AG04450 (cell line): ENCODE results near the gene CD46. TPM values are rescaled to one million over a fixed set of nuclear protein-coding genes. Genes with fewer than 3 reads are reported as not detected.

Experiments used
- CTCF ChIA-PET: fragments of 300-600, 350-600 bp; formaldehyde crosslinking; extraction: SDS; loops from one replicate; lab custom pipeline; 2022; ENCODE audit warnings: antibody characterized with exemption, inconsistent platforms; lab: Charles Lee
- POLR2A ChIA-PET: fragments of 350-600 bp; formaldehyde crosslinking; extraction: SDS; loops from one replicate; lab custom pipeline; 2021; ENCODE audit warnings: antibody characterized with exemption, inconsistent platforms; lab: Yijun Ruan, JAX
- DNase-seq: peaks from one replicate; pipeline ENCODE4 v3.0.0-alpha.2; 2011; ENCODE audit warnings: low read depth, low spot score
- H3K27ac ChIP-seq: one replicate; pipeline ENCODE4 v1.5.1; 2012; ENCODE audit warnings: low read depth, low read length, control low read depth
- H3K27me3 ChIP-seq: one replicate; pipeline ENCODE4 v1.6.0; 2012; ENCODE audit warnings: low read length; ENCODE audit not compliant: control insufficient read depth, insufficient read depth
- H3K4me3 ChIP-seq: 2 replicates; pipeline ENCODE4 v1.5.1; 2011; ENCODE audit warnings: mild to moderate bottlenecking, low read depth, low read length, control low read depth
- H3K9me3 ChIP-seq: 2 replicates; pipeline ENCODE4 v1.5.1; 2012; ENCODE audit warnings: low read length; ENCODE audit not compliant: control insufficient read depth, insufficient read depth
- CTCF ChIP-seq: IDR thresholded peaks from 2 replicates; pipeline ENCODE4 v1.5.1; 2011; ENCODE audit warnings: low read depth, low read length, control low read depth, inconsistent platforms
- polyA plus RNA-seq: library from polyadenylated mRNA; depleted of rRNA; stranded (reverse); fragments of >200 nt; gene quantifications from 2 replicates; pipeline ENCODE4 v1.2.3, GENCODE V29; 2011

CD46 gene
- polyA plus RNA-seq, 1 experiment, result 148 TPM

DNA sequence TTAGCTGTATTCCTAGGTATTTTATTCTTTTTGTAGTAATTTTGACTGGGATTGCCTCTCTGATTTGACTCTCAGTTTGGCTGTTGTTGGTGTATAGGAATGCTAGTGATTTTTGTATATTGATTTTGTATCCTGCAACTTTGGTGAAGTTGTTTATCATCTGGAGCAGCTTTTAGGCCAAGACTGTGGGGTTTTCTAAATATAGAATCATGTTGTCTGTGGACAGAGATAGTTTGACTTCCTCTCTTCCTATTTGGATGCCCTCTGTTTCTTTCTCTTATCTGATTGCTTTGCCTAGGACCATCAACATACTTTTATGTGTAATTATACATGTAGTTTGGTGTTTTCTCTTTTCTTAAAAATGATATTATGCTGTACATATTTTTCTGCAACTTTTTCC, 27.2 kb downstream of the CD46 start:
- no peak for DNase-seq
- Histone ChIP-seq H3K9me3 (no peaks in the 10 kb centered on the region), H3K27ac (no peak overlapping the region), H3K27me3 (no peaks in the 10 kb centered on the region), H3K4me3 (no peak overlapping the region)
- ChIA-PET CTCF (no interaction called here), POLR2A (no interaction called here)
- TF ChIP-seq CTCF, result no peak

- ChIA-PET CTCF (interaction anchor here (0.6 kb wide), 1 partner anchor 182 kb away, joined by 3 read pairs; no protein-coding TSS in a partner anchor), POLR2A (no interaction called here)
- no peak overlapping the region for H3K27ac ChIP-seq
- TF ChIP-seq CTCF, result no peak
- H3K9me3 ChIP-seq, result no peaks in the 10 kb centered on the region
- H3K4me3 ChIP-seq, result no peak overlapping the region
- H3K27me3 ChIP-seq, result no peaks in the 10 kb centered on the region
- no peak for DNase-seq
These were observed 29.5 kb downstream of the CD46 start for GRCh38 chr1:207781312-207781711.

DNA sequence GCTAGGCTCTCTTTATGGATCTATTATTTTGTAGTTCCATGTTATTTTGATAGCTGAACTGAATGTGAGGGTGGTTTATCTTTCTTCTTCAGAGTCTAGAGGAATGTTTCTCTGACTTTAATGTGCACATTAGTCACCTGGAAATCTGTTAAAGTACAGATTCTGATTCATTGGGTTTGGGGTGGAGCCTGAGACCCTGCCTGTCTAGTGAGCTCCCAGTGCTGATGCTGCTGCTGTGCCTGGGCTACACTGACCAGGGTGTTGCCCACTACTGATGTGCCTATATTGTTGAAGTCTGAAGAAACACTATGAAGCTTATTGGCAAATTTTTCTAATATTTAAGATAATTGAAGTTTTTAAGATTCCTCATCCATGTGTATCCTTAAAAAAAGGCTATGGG, 35.9 kb downstream of the CD46 start:
- POLR2A ChIA-PET, result no interaction called here
- Histone ChIP-seq H3K9me3 (no peaks in the 10 kb centered on the region), H3K27ac (no peak overlapping the region), H3K4me3 (no peak overlapping the region), H3K27me3 (no peaks in the 10 kb centered on the region)
- no peak for TF ChIP-seq CTCF
- DNase-seq, result no peak
- CTCF ChIA-PET, result interaction anchor here (1.0 to 3.6 kb wide), 3 partner anchors 9 to 176 kb away, joined by 3 to 39 read pairs (median 9); no protein-coding TSS in a partner anchor

- Histone ChIP-seq H3K4me3 (no peak overlapping the region), H3K9me3 (no peaks in the 10 kb centered on the region), H3K27ac (no peak overlapping the region), H3K27me3 (no peaks in the 10 kb centered on the region)
- DNase-seq, result no peak
- POLR2A ChIA-PET, result no interaction called here
- TF ChIP-seq CTCF, result no peak
- CTCF ChIA-PET, result interaction anchor here (0.6 to 1.0 kb wide), 3 partner anchors 73 to 180 kb away, joined by 4 to 8 read pairs (median 6); no protein-coding TSS in a partner anchor
These were observed 37.5 kb downstream of the CD46 start for GRCh38 chr1:207789386-207789785.

DNA sequence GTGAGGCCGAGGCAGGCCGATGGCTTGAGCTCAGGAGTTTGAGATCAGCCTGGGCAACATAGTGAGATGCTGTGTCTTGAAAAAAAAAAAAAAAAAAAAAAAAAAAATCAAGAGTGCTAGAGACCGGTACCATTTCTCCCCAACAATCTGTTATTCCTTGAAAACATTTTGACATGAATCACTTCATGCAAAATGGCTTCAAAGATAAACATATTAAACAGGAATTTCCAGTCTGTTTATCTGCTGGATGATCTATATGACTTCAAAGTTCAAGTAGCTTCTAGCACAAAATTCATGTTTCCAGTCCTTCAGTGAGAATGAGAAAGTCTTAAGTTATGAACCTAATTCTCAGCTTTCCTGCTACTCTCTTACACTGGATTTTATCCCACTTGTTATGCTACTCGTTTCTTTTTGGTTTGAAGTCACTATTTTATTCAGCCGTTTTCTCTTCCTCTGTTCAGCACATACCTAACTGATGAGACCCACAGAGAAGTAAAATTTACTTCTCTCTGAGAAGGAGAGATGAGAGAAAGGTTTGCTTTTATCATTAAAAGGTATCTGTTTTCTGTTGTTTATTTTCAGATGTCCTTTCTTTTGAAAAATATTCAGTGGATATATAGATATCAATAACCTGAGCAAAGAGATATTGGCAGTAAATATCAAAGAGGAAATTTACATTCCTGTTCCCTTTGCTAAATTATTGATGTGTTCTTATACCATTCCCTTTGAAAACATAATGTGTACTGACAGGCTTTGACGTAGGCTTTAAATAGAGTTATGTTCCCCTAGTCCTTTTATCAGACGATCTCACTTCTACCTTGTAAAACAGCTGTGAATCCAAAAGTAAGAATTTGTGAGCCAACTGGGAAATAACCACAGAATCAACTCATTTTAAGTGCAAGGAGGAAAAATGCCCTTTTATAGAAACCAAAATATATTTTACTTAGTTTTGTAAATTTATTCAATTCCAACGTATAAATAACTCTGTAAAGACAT, 38.2 kb downstream of the CD46 start:
- CTCF ChIA-PET, result interaction anchor here (0.6 to 1.0 kb wide), 3 partner anchors 72 to 180 kb away, joined by 4 to 8 read pairs (median 6); no protein-coding TSS in a partner anchor
- H3K27ac ChIP-seq, result no peak overlapping the region
- no peak for DNase-seq
- H3K4me3 ChIP-seq, result no peak overlapping the region
- no peak for TF ChIP-seq CTCF
- POLR2A ChIA-PET, result interaction anchor here (0.7 kb wide), 1 partner anchor 14 kb away, joined by 12 read pairs; no protein-coding TSS in a partner anchor
- no peaks in the 10 kb centered on the region for H3K27me3 ChIP-seq
- no peaks in the 10 kb centered on the region for H3K9me3 ChIP-seq
